Spleen (tissue), 11 donors: ENCODE measurements around the gene PRMT1. TPM values are rescaled to one million over a fixed set of nuclear protein-coding genes. Genes with fewer than 3 reads are reported as not detected.

Source experiments
- DNase-seq: peaks from one replicate; pipeline ENCODE4 v3.0.0-alpha.2; 2020
- H3K27ac ChIP-seq, 8 donors: fragments of 200-600 bp; sonication (generic) in 7 of 8; 1 replicate in 4 of 8; 2 replicates in 4 of 8; pipeline versions ENCODE4 v1.5.0 to v1.8.0; 2016 to 2021; ENCODE audit warnings: inconsistent platforms in 4 of 8, mild to moderate bottlenecking in 4 of 8, moderate library complexity in 1 of 8
- H3K27me3 ChIP-seq, 7 donors: fragments of 200-600 bp; sonication (generic) in 6 of 7; replicated peaks in 1 of 7; 1 replicate in 4 of 7; 2 replicates in 3 of 7; pipeline versions ENCODE4 v1.5.0 to v1.8.0; 2016 to 2021; ENCODE audit warnings: inconsistent platforms in 3 of 7, mild to moderate bottlenecking in 1 of 7
- H3K36me3 ChIP-seq, 6 donors: fragments of 200-600 bp; sonication (generic) in 5 of 6; 1 replicate in 4 of 6; 2 replicates in 2 of 6; pipeline versions ENCODE4 v1.5.0 to v1.8.0; 2016 to 2021; ENCODE audit warnings: inconsistent platforms in 2 of 6
- H3K4me1 ChIP-seq, 6 donors: fragments of 200-600 bp; sonication (generic) in 5 of 6; 1 replicate in 3 of 6; 2 replicates in 3 of 6; pipeline versions ENCODE4 v1.5.0 to v1.8.0; 2016 to 2021; ENCODE audit warnings: inconsistent platforms in 3 of 6
- H3K4me3 ChIP-seq, 8 donors: fragments of 200-600 bp; sonication (generic) in 7 of 8; 1 replicate in 4 of 8; 2 replicates in 4 of 8; pipeline versions ENCODE4 v1.5.0 to v1.8.0; 2016 to 2021; ENCODE audit warnings: inconsistent platforms in 4 of 8, mild to moderate bottlenecking in 4 of 8, moderate library complexity in 2 of 8
- H3K9me3 ChIP-seq, 8 donors: fragments of 200-600 bp; sonication (generic) in 7 of 8; 1 replicate in 4 of 8; 2 replicates in 4 of 8; pipeline versions ENCODE4 v1.5.0 to v1.8.0; 2016 to 2021; ENCODE audit warnings: inconsistent platforms in 4 of 8
- CTCF ChIP-seq, 11 experiments: fragments of 200-600 bp in 7 of 11; fragments of 450-650 bp in 4 of 11; sonication (generic) in 4 of 11; IDR thresholded peaks in 8 of 11; conservative IDR thresholded peaks in 3 of 11; 1 replicate in 7 of 11; 2 replicates in 4 of 11; pipeline versions ENCODE4 v1.4.0 to v1.8.0; 2016 to 2021; ENCODE audit warnings: antibody characterized with exemption in 11 of 11, inconsistent platforms in 4 of 11, mild to moderate bottlenecking in 1 of 11
- POLR2A ChIP-seq, 3 donors: fragments of 450-650 bp; IDR thresholded peaks; one replicate each; pipeline ENCODE4 v1.5.1; 2017; ENCODE audit warnings: antibody characterized with exemption in 3 of 3, mild to moderate bottlenecking in 1 of 3
- POLR2AphosphoS5 ChIP-seq, 3 donors: sonication (generic); formaldehyde crosslinking; IDR thresholded peaks; one replicate each; pipeline ENCODE4 v1.5.1; 2017; ENCODE audit warnings: antibody characterized with exemption in 3 of 3
- WGBS, 5 donors: extraction: QIAGEN DNeasy Blood & Tissue Kit in 3 of 5; methylation state at CpG; one replicate each; pipeline versions ENCODE4 v1.1.5 to v1.1.7; 2013 to 2018; 5-methylcytosine and 5-hydroxymethylcytosine counted together
- intact Hi-C: fragments of 100-400 bp; cut with DNase I; formaldehyde crosslinking; loops from one replicate; pipeline ENCODE4 v1.15.0; 2023; ENCODE audit warnings: low total_unique reads
- polyA plus RNA-seq, 3 donors: library from polyadenylated mRNA; stranded (reverse); fragments of 200-250 nt; gene quantifications; one replicate each; pipeline ENCODE4 v1.2.1, GENCODE V29; 2013
- total RNA-seq, 7 donors: library from RNA; depleted of rRNA in 3 of 7; stranded (reverse); fragments of >200 nt in 3 of 7; fragmentation: NEBNext Ultra II Directional in 4 of 7; extraction: Animal tissue kit (Norgen Biotek cat#: 25700) in 4 of 7; gene quantifications; one replicate each; pipeline versions ENCODE4 v1.1.0 to v1.2.1, GENCODE V29; 2016 to 2021
- donor health status: healthy with polysubstance abuse.
- donor health status: DM: no; HTN: no; CAD: no; lungs with moderate emphysema.
- donor health status: DM: no; HTN: no; CAD: no.
- donor health status: Bipolar disorder and iron deficiency.
- donor health status: healthy.
- donor health status: DM: no; HTN: no; CAD: no.
- donor health status: DM: yes; HTN: yes; CAD: no.

PRMT1 gene
- total and polyA plus RNA-seq, 10 donors = 108 to 175 (median 124) TPM

GRCh38 chr19:49683814-49684250, 6.8 kb downstream of the PRMT1 start:
- Histone ChIP-seq H3K27me3 (no peaks in the 10 kb centered on the region), H3K4me3 (no peak overlapping the region), H3K9me3 (no peaks in the 10 kb centered on the region), H3K36me3 (peaks cover 4 to 93% (median 61%) of the 10 kb centered on the region in 6 donors), H3K27ac (no peak overlapping the region), H3K4me1 (peaks cover 23 to 81% (median 48%) of the 10 kb centered on the region in 6 donors)
- TF ChIP-seq CTCF (IDR thresholded peaks at IDR 0.05 in 8 of 11, conservative IDR thresholded peaks at IDR 0.05 in 3 of 11) (no peak), POLR2AphosphoS5 (IDR thresholded peaks at IDR 0.05) (peak in 2 of 3 donors; percentile 10 to 22)
- 88 to 94% (median 93%) methylated on average over 18 of the region's 18 CpGs for WGBS, 5 donors
- intact Hi-C loops = no loop called here
- DNase-seq = no peak

- H3K27ac ChIP-seq = peak overlapping the region in 5 of 8 donors; percentile 73 to 83 (median 81)
- 75 to 85% (median 85%) methylated on average over 30 to 35 of the region's 35 CpGs for WGBS, 5 donors
- DNase-seq = no peak
- H3K9me3 ChIP-seq = no peaks in the 10 kb centered on the region
- intact Hi-C loops = no loop called here
- H3K27me3 ChIP-seq = peaks cover 0 to 4% (median 0%) of the 10 kb centered on the region in 7 donors
- peaks cover 4 to 96% (median 61%) of the 10 kb centered on the region in 6 donors for H3K36me3 ChIP-seq
- no peak overlapping the region for H3K4me3 ChIP-seq
- peaks cover 20 to 81% (median 46%) of the 10 kb centered on the region in 6 donors for H3K4me1 ChIP-seq
- peak in 2 of 3 donors; percentile 34 to 58 for TF ChIP-seq POLR2AphosphoS5 (IDR thresholded peaks at IDR 0.05)
- peak in 10 of 11 experiments; percentile 3 to 59 (median 35) for TF ChIP-seq CTCF (IDR thresholded peaks at IDR 0.05 in 8 of 11, conservative IDR thresholded peaks at IDR 0.05 in 3 of 11)
- no peak for TF ChIP-seq POLR2A (IDR thresholded peaks at IDR 0.05)
These were observed 7.3 kb downstream of the PRMT1 start for GRCh38 chr19:49684251-49684982.

GRCh38 chr19:49684983-49685553, 8.0 kb downstream of the PRMT1 start:
- Histone ChIP-seq H3K9me3 (no peaks in the 10 kb centered on the region), H3K36me3 (peaks cover 4 to 90% (median 61%) of the 10 kb centered on the region in 6 donors), H3K27me3 (peaks cover 0 to 11% (median 6%) of the 10 kb centered on the region in 7 donors), H3K4me3 (no peak overlapping the region), H3K4me1 (peaks cover 19 to 81% (median 46%) of the 10 kb centered on the region in 6 donors), H3K27ac (peak overlapping the region in 7 of 8 donors; percentile 9 to 83 (median 79))
- TF ChIP-seq CTCF (IDR thresholded peaks at IDR 0.05 in 8 of 11, conservative IDR thresholded peaks at IDR 0.05 in 3 of 11) = no peak
- TF ChIP-seq POLR2A (IDR thresholded peaks at IDR 0.05) = no peak
- peak in 2 of 3 donors; percentile 19 to 65 for TF ChIP-seq POLR2AphosphoS5 (IDR thresholded peaks at IDR 0.05)
- DNase-seq = no peak
- 71 to 86% (median 83%) methylated on average over 11 to 13 of the region's 13 CpGs for WGBS, 5 donors
- intact Hi-C loops = no loop called here

GRCh38 chr19:49685845-49686332, 8.8 kb downstream of the PRMT1 start:
- peak; percentile 84 for DNase-seq
- peak; percentile 67 to 83 (median 80) for TF ChIP-seq POLR2AphosphoS5 (IDR thresholded peaks at IDR 0.05)
- no peak for TF ChIP-seq CTCF (IDR thresholded peaks at IDR 0.05 in 8 of 11, conservative IDR thresholded peaks at IDR 0.05 in 3 of 11)
- H3K36me3 ChIP-seq = peaks cover 4 to 82% (median 61%) of the 10 kb centered on the region in 6 donors
- no peaks in the 10 kb centered on the region for H3K9me3 ChIP-seq
- peak overlapping the region in 7 of 8 donors; percentile 9 to 83 (median 79) for H3K27ac ChIP-seq
- peak overlapping the region in 2 of 8 donors; percentile 2 to 72 for H3K4me3 ChIP-seq
- H3K4me1 ChIP-seq = peaks cover 17 to 81% (median 45%) of the 10 kb centered on the region in 6 donors
- H3K27me3 ChIP-seq = peaks cover 0 to 19% (median 13%) of the 10 kb centered on the region in 7 donors
- 59 to 76% (median 72%) methylated on average over 19 to 23 of the region's 23 CpGs for WGBS, 5 donors
- intact Hi-C loops = no loop called here
